Right cardiac atrium (tissue), 5 donors: ENCODE results near the gene NECAB3. TPM values are rescaled to one million over a fixed set of nuclear protein-coding genes. Genes with fewer than 3 reads are reported as not detected.
"Not testable (repeated sequence)": the region's sequence is repeated elsewhere in the genome, so short reads cannot be mapped to it uniquely, and the experiment has no call there.

ENCODE experiments used
- ATAC-seq, 2 donors: fragments of 200-7000 bp; cut with Tn5 transposase; one replicate each; pipeline versions ENCODE4 v1.8.0 to v1.9.1; 2020; ENCODE audit warnings: moderate library complexity in 2 of 2, mild to moderate bottlenecking in 1 of 2
- DNase-seq, 3 donors: peaks; one replicate each; pipeline ENCODE4 v3.0.0-alpha.2; 2020
- H3K27ac ChIP-seq: one replicate; pipeline ENCODE4 v1.5.1; 2013; ENCODE audit warnings: mild to moderate bottlenecking, low read length, control low read depth, moderate library complexity
- H3K27me3 ChIP-seq: one replicate; pipeline ENCODE4 v1.6.1; 2013; ENCODE audit not compliant: control insufficient read depth, insufficient read depth
- H3K4me1 ChIP-seq: one replicate; pipeline ENCODE4 v1.6.1; 2013; ENCODE audit warnings: low read length; ENCODE audit not compliant: control insufficient read depth, insufficient read depth
- H3K4me3 ChIP-seq: one replicate; pipeline ENCODE4 v1.5.1; 2013; ENCODE audit warnings: low read length, control low read depth
- H3K9me3 ChIP-seq: one replicate; pipeline ENCODE4 v1.6.1; 2013; ENCODE audit warnings: low read length; ENCODE audit not compliant: control insufficient read depth
- WGBS: extraction: QIAGEN DNeasy Blood & Tissue Kit; methylation state at CpG from one replicate; pipeline ENCODE4 v1.1.7; 2013; 5-methylcytosine and 5-hydroxymethylcytosine counted together
- intact Hi-C, 4 donors: fragments of 100-400 bp; cut with DNase I; formaldehyde crosslinking; loops; one replicate each; pipeline versions ENCODE4 v1.11.0 to v1.14.0; 2022 to 2023
- polyA plus RNA-seq: library from polyadenylated mRNA; stranded (reverse); fragments of 200-250 nt; gene quantifications from one replicate; pipeline ENCODE4 v1.2.3, GENCODE V29; 2013
- total RNA-seq, 4 donors: library from RNA; stranded (reverse); fragmentation: NEBNext Ultra II Directional; extraction: Animal tissue kit (Norgen Biotek cat#: 25700); gene quantifications; one replicate each; pipeline ENCODE4 v1.2.1, GENCODE V29; 2021
- donor health status: healthy with polysubstance abuse.
- donor health status: DM: no; HTN: yes; CAD: no.
- donor health status: DM: no; HTN: no; CAD: no.
- donor health status: DM: no; HTN: yes; CAD: no; lungs with severe emphysema.
- donor health status: DM: yes; HTN: yes; CAD: no.

NECAB3 gene
- total and polyA plus RNA-seq, 5 donors: 55.4 to 61.3 (median 57.4) TPM

- 87% methylated on average over 5 of the region's 5 CpGs for WGBS
- intact Hi-C loops: no loop called here
- no peak for ATAC-seq
These were observed 28.0 kb downstream of the NECAB3 start for GRCh38 chr20:33646191-33646590.

GRCh38 chr20:33645396-33645795, 28.8 kb downstream of the NECAB3 start:
- H3K4me1 ChIP-seq: peaks cover 9% of the 10 kb centered on the region
- 93% methylated on average over 2 of the region's 2 CpGs for WGBS
- H3K27me3 ChIP-seq: no peaks in the 10 kb centered on the region
- DNase-seq (no peak), ATAC-seq (no peak)
- no peak overlapping the region for H3K27ac ChIP-seq
- intact Hi-C loops: no loop called here
- H3K4me3 ChIP-seq: no peak overlapping the region
- H3K9me3 ChIP-seq: no peaks in the 10 kb centered on the region

More at GRCh38 chr20:33646191-33646590, 28.0 kb downstream of the NECAB3 start:
- H3K27ac ChIP-seq: no peak overlapping the region
- no peaks in the 10 kb centered on the region for H3K27me3 ChIP-seq
- no peak overlapping the region for H3K4me3 ChIP-seq
- H3K9me3 ChIP-seq: no peaks in the 10 kb centered on the region
- no peak for DNase-seq
- peaks cover 9% of the 10 kb centered on the region for H3K4me1 ChIP-seq

DNA sequence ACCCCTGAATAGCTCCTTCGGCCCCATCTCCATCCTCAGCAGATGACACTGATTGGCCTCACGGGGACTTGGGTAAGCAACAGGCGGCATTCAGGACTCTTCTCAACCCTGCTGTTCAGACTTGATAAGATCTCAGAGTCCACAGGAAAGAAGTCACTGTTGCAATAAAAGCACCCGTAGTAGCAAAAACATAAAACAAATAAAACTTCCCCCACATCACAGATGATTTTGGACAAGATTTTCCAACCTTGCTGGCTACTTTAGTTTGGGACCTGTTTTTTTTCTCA, 29.2 kb downstream of the NECAB3 start:
- 75% methylated on average over 4 of the region's 4 CpGs for WGBS
- intact Hi-C loops: no loop called here
- ATAC-seq (no peak), DNase-seq (no peak)
- H3K9me3 ChIP-seq: no peaks in the 10 kb centered on the region
- H3K4me3 ChIP-seq: no peak overlapping the region
- peaks cover 9% of the 10 kb centered on the region for H3K4me1 ChIP-seq
- H3K27ac ChIP-seq: no peak overlapping the region
- no peaks in the 10 kb centered on the region for H3K27me3 ChIP-seq

GRCh38 chr20:33644313-33645071, 29.7 kb downstream of the NECAB3 start:
- Histone ChIP-seq H3K27ac (no peak overlapping the region), H3K9me3 (no peaks in the 10 kb centered on the region), H3K27me3 (no peaks in the 10 kb centered on the region), H3K4me3 (no peak overlapping the region), H3K4me1 (peaks cover 9% of the 10 kb centered on the region)
- intact Hi-C loops: no loop called here
- 87% methylated on average over 28 of the region's 28 CpGs for WGBS
- no peak for DNase-seq
- ATAC-seq: no peak

GRCh38 chr20:33640287-33640686, 33.9 kb downstream of the NECAB3 start:
- Histone ChIP-seq H3K27ac (no peak overlapping the region), H3K4me3 (no peak overlapping the region), H3K9me3 (no peaks in the 10 kb centered on the region), H3K27me3 (no peaks in the 10 kb centered on the region), H3K4me1 (no peaks in the 10 kb centered on the region)
- DNase-seq: no peak
- intact Hi-C loops: no loop called here
- WGBS: 79% methylated on average over 13 of the region's 13 CpGs
- no peak for ATAC-seq

DNA sequence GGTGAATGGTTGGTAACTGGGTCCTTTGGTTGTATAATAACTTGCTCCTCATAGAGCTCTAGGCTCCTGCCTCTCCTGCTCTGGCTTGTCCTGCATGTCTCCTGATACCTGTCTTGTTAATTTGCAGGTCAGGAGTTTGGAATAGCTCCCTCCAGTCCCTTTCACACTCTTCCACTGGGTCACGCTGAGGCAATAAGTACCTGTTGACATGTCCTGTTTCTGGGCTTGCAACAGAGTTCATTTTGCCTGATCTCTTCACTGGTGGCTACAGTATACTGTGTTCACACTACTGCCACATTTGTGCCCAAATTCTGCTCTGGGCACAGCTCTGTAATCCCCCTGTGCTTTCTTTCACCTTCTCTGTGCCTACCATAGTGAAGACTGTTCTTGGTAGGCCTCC, 37.5 kb downstream of the NECAB3 start:
- WGBS: 82% methylated on average over 1 of the region's 1 CpG
- no peaks in the 10 kb centered on the region for H3K4me1 ChIP-seq
- no peaks in the 10 kb centered on the region for H3K27me3 ChIP-seq
- intact Hi-C loops: no loop called here
- no peak for DNase-seq
- no peak overlapping the region for H3K4me3 ChIP-seq
- H3K27ac ChIP-seq: no peak overlapping the region
- no peaks in the 10 kb centered on the region for H3K9me3 ChIP-seq
- no peak for ATAC-seq

GRCh38 chr20:33635341-33635740, 38.9 kb downstream of the NECAB3 start:
- H3K4me1 ChIP-seq: no peaks in the 10 kb centered on the region
- H3K27ac ChIP-seq: no peak overlapping the region
- DNase-seq (no peak), ATAC-seq (no peak)
- 97% methylated on average over 3 of the region's 3 CpGs for WGBS
- no peak overlapping the region for H3K4me3 ChIP-seq
- H3K9me3 ChIP-seq: no peaks in the 10 kb centered on the region
- intact Hi-C loops: no loop called here
- H3K27me3 ChIP-seq: no peaks in the 10 kb centered on the region

GRCh38 chr20:33631910-33632309, 42.3 kb downstream of the NECAB3 start:
- DNase-seq, H3K27ac ChIP-seq, H3K9me3 ChIP-seq, ATAC-seq, H3K27me3 ChIP-seq, intact Hi-C loops, H3K4me1 ChIP-seq, H3K4me3 ChIP-seq: not testable (repeated sequence)
- WGBS: 84% methylated on average over 4 of the region's 4 CpGs

- no peak overlapping the region for H3K4me3 ChIP-seq
- intact Hi-C loops: no loop called here
- no peaks in the 10 kb centered on the region for H3K27me3 ChIP-seq
- H3K9me3 ChIP-seq: no peaks in the 10 kb centered on the region
- no peak overlapping the region for H3K27ac ChIP-seq
- 65% methylated on average over 4 of the region's 4 CpGs for WGBS
- no peak for ATAC-seq
- no peak for DNase-seq
- no peaks in the 10 kb centered on the region for H3K4me1 ChIP-seq
These were observed 43.7 kb downstream of the NECAB3 start for GRCh38 chr20:33630507-33630906.

- Histone ChIP-seq H3K27ac (no peak overlapping the region), H3K27me3 (no peaks in the 10 kb centered on the region), H3K4me1 (no peaks in the 10 kb centered on the region), H3K4me3 (no peak overlapping the region), H3K9me3 (no peaks in the 10 kb centered on the region)
- intact Hi-C loops: no loop called here
- DNase-seq (no peak), ATAC-seq (no peak)
- WGBS: 91% methylated on average over 5 of the region's 5 CpGs
These were observed 44.2 kb downstream of the NECAB3 start for GRCh38 chr20:33629979-33630378.

DNA sequence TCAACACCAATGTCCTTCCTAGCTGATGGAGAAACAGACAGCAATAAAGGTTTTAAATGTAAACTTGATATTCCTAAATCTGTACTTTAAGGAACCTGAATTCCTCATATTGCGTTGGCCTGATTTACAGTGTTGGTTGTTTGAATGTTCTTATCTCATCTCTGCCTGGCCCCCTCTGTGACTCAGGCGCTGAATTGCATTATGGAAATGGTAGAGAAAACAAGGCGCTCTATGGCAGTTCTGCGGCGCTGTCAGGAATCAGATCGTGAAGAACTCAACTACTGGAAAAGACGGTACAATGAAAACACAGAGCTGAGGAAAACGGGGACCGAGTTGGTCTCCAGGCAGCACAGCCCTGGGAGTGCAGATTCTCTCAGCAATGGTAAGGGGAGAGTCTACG, 44.7 kb downstream of the NECAB3 start:
- H3K9me3 ChIP-seq: no peaks in the 10 kb centered on the region
- no peaks in the 10 kb centered on the region for H3K4me1 ChIP-seq
- no peaks in the 10 kb centered on the region for H3K27me3 ChIP-seq
- H3K4me3 ChIP-seq: no peak overlapping the region
- intact Hi-C loops: no loop called here
- DNase-seq (no peak), ATAC-seq (no peak)
- H3K27ac ChIP-seq: no peak overlapping the region
- whole genome bisulfite sequencing: 94% methylated on average over 10 of the region's 10 CpGs
